Panc1 (cell line): ENCODE results near the gene TAPBPL. TPM values are rescaled to one million over a fixed set of nuclear protein-coding genes. Genes with fewer than 3 reads are reported as not detected.

Experiments used
- ATAC-seq: fragments of 200-7000 bp; cut with Tn5 transposase; 2 replicates; pipeline ENCODE4 v1.9.1; 2020; ENCODE audit warnings: mild to moderate bottlenecking, moderate library complexity
- BruUV-seq: library from RNA; stranded (reverse); fragments of 400-500 nt; replicated peaks from 2 replicates; lab custom pipeline; 2021; lab: Mats Ljungman, UMichigan
- CTCF ChIA-PET: fragments of 300-600 bp; sonication (Branson Sonifier 250); formaldehyde crosslinking; loops from one replicate; lab custom pipeline; 2022; ENCODE audit warnings: antibody characterized with exemption; lab: Charles Lee
- POLR2A ChIA-PET: fragments of 300-600 bp; sonication (Branson Sonifier 250); formaldehyde crosslinking; loops from one replicate; lab custom pipeline; 2022; ENCODE audit warnings: antibody characterized with exemption; lab: Charles Lee
- DNase-seq: peaks from one replicate; pipeline ENCODE4 v3.0.0-alpha.2; 2010; ENCODE audit warnings: low read depth, low spot score
- H3K27ac ChIP-seq: 2 replicates; pipeline ENCODE4 v1.5.1; 2011; ENCODE audit warnings: mild to moderate bottlenecking, low read length, inconsistent platforms
- H3K27me3 ChIP-seq: fragments of 200-500 bp; sonication (Bioruptor generic); 2 replicates; pipeline ENCODE4 v1.6.0; 2014; ENCODE audit warnings: low read length, inconsistent platforms; ENCODE audit not compliant: control insufficient read depth, insufficient read depth
- H3K36me3 ChIP-seq: fragments of 200-500 bp; sonication (Bioruptor generic); 2 replicates; pipeline ENCODE4 v1.5.1; 2014; ENCODE audit warnings: inconsistent platforms, mild to moderate bottlenecking, low read length, moderate library complexity; ENCODE audit not compliant: control insufficient read depth, insufficient read depth
- H3K4me1 ChIP-seq: 2 replicates; pipeline ENCODE4 v1.5.1; 2011; ENCODE audit warnings: inconsistent platforms, mild to moderate bottlenecking, low read length, moderate library complexity; ENCODE audit not compliant: control insufficient read depth, insufficient read depth
- H3K4me3 ChIP-seq, 2 experiments: 2 replicates each; pipeline ENCODE4 v1.5.1; 2011 to 2012; ENCODE audit warnings: low read depth in 2 of 2, low read length in 2 of 2, mild to moderate bottlenecking in 2 of 2, inconsistent platforms in 1 of 2, moderate library complexity in 1 of 2
- H3K9me3 ChIP-seq: fragments of 200-500 bp; sonication (Bioruptor generic); 2 replicates; pipeline ENCODE4 v1.5.1; 2014; ENCODE audit warnings: low read depth, mild to moderate bottlenecking, inconsistent platforms, low read length, moderate library complexity; ENCODE audit not compliant: control insufficient read depth, insufficient read depth
- CTCF ChIP-seq: fragments of 450-650 bp; IDR thresholded peaks from 2 replicates; pipeline ENCODE4 v1.5.1; 2017; ENCODE audit warnings: mild to moderate bottlenecking
- POLR2AphosphoS5 ChIP-seq: IDR thresholded peaks from 2 replicates; pipeline ENCODE4 v1.6.1; 2012; ENCODE audit warnings: mild to moderate bottlenecking, low read depth, low read length, moderate library complexity
- SIN3A ChIP-seq: IDR thresholded peaks from 2 replicates; pipeline ENCODE4 v1.6.1; 2012; ENCODE audit warnings: low read depth, mild to moderate bottlenecking, low read length, moderate library complexity, borderline replicate concordance; ENCODE audit not compliant: insufficient read depth
- TCF7L2 ChIP-seq: IDR thresholded peaks from 2 replicates; pipeline ENCODE4 v1.6.1; 2011; ENCODE audit warnings: mild to moderate bottlenecking, low read depth, low read length, inconsistent platforms
- in situ Hi-C: cut with HindIII; loops from 2 replicates; pipeline ENCODE4 v1.10.0; 2016; ENCODE audit warnings: low sequenced_read_pairs, low pct_unique_long_range_greater_than_20kb
- intact Hi-C: fragments of 100-400 bp; cut with micrococcal nuclease; formaldehyde crosslinking; loops from one replicate; pipeline ENCODE4 v1.10.0; 2022; ENCODE audit not compliant: unreplicated experiment
- total RNA-seq: library from RNA; stranded (reverse); gene quantifications from one replicate; pipeline ENCODE4 v1.2.1, GENCODE V29; 2021; ENCODE audit not compliant: unreplicated experiment
- TF ChIP-seq, protein P1 (sequence below), 2 experiments: IDR thresholded peaks; 2 replicates each; pipeline ENCODE4 v1.6.1; 2011 to 2012; ENCODE audit warnings: low read depth in 2 of 2, control low read depth in 1 of 2, low read length in 1 of 2, mild to moderate bottlenecking in 1 of 2, moderate library complexity in 1 of 2; ENCODE audit not compliant: insufficient read depth in 1 of 2

Gene TAPBPL
- total RNA-seq, 1 experiment from 2014 or later: 7.8 TPM

- DNase-seq (no peak), ATAC-seq (no peak)
- Histone ChIP-seq H3K27ac (peak overlapping the region; percentile 98), H3K4me1 (peaks cover 16% of the 10 kb centered on the region), H3K4me3 (no peak overlapping the region), H3K27me3 (no peaks in the 10 kb centered on the region), H3K9me3 (no peaks in the 10 kb centered on the region), H3K36me3 (no peaks in the 10 kb centered on the region)
- in situ Hi-C loops: no loop called here
- intact Hi-C loops: no loop called here
- CTCF ChIA-PET: interaction anchor here (0.7 kb wide), 1 partner anchor 19 kb away, joined by 3 read pairs; no protein-coding TSS in a partner anchor
- TF ChIP-seq SIN3A (no peak), POLR2AphosphoS5 (no peak), TCF7L2 (no peak), CTCF (no peak)
- TF ChIP-seq, protein P1, sequence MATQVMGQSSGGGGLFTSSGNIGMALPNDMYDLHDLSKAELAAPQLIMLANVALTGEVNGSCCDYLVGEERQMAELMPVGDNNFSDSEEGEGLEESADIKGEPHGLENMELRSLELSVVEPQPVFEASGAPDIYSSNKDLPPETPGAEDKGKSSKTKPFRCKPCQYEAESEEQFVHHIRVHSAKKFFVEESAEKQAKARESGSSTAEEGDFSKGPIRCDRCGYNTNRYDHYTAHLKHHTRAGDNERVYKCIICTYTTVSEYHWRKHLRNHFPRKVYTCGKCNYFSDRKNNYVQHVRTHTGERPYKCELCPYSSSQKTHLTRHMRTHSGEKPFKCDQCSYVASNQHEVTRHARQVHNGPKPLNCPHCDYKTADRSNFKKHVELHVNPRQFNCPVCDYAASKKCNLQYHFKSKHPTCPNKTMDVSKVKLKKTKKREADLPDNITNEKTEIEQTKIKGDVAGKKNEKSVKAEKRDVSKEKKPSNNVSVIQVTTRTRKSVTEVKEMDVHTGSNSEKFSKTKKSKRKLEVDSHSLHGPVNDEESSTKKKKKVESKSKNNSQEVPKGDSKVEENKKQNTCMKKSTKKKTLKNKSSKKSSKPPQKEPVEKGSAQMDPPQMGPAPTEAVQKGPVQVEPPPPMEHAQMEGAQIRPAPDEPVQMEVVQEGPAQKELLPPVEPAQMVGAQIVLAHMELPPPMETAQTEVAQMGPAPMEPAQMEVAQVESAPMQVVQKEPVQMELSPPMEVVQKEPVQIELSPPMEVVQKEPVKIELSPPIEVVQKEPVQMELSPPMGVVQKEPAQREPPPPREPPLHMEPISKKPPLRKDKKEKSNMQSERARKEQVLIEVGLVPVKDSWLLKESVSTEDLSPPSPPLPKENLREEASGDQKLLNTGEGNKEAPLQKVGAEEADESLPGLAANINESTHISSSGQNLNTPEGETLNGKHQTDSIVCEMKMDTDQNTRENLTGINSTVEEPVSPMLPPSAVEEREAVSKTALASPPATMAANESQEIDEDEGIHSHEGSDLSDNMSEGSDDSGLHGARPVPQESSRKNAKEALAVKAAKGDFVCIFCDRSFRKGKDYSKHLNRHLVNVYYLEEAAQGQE (IDR thresholded peaks at IDR 0.05; ENCODE audit: insufficient read depth in 1 of 2, low read depth in 2 of 2, low read length in 1 of 2): no peak
- BruUV-seq: no TSS peak
- POLR2A ChIA-PET: no interaction called here
Measured at GRCh38 chr12:6452944-6453630, 1.2 kb downstream of the TAPBPL start.

DNA sequence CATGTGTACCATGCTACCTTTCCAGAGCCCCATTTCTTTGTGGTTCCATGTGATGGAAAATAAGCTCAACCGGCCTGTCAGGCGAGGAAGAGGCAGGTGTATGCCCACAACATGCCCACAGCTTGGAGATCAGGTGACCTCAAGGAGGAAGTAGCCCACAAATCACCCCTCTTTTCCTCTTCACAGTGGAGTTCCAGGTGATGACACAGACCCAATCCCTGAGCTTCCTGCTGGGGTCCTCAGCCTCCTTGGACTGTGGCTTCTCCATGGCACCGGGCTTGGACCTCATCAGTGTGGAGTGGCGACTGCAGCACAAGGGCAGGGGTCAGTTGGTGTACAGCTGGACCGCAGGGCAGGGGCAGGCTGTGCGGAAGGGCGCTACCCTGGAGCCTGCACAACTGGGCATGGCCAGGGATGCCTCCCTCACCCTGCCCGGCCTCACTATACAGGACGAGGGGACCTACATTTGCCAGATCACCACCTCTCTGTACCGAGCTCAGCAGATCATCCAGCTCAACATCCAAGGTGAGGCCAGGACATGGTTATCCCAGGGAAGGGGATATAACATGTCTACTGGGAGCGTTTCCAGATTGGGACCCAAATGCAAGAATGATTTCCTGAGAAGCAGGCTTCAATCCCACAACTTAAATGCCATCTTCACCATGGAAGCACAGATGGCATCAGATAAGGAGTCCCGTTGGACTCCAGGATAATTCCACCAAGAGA, 5.5 kb downstream of the TAPBPL start:
- H3K27me3 ChIP-seq: no peaks in the 10 kb centered on the region
- ATAC-seq (no peak), DNase-seq (no peak)
- intact Hi-C loops: no loop called here
- CTCF ChIA-PET: no interaction called here
- POLR2A ChIA-PET: interaction anchor here (0.6 kb wide), 1 partner anchor 15 kb away, joined by 9 read pairs; no protein-coding TSS in a partner anchor
- in situ Hi-C loops: no loop called here
- H3K4me1 ChIP-seq: peaks cover 4% of the 10 kb centered on the region; the same call in 1 of the 2 replicates
- no peaks in the 10 kb centered on the region for H3K36me3 ChIP-seq
- no peak overlapping the region for H3K27ac ChIP-seq
- no peak overlapping the region for H3K4me3 ChIP-seq
- BruUV-seq: no TSS peak
- TF ChIP-seq SIN3A (no peak), CTCF (no peak), POLR2AphosphoS5 (no peak), TCF7L2 (no peak)
- TF ChIP-seq, protein P1 (IDR thresholded peaks at IDR 0.05; ENCODE audit: insufficient read depth in 1 of 2, low read depth in 2 of 2, low read length in 1 of 2): no peak
- H3K9me3 ChIP-seq: no peaks in the 10 kb centered on the region
